CD4-positive, alpha-beta T cell treated with Interleukin-2 at 100 ng/mL for 4 hours (primary cell): Measurements from ENCODE around the gene CRY1.
"Not testable (repeated sequence)": the region's sequence is repeated elsewhere in the genome, so short reads cannot be mapped to it uniquely, and the experiment has no call there.

Experiments used
- DNase-seq: peaks from one replicate; pipeline ENCODE4 v3.0.0-alpha.2; 2020; ENCODE audit warnings: low spot score

CRY1 gene

GRCh38 chr12:107108366-107108765, 15.0 kb upstream of the CRY1 start:
- DNase-seq = not testable (repeated sequence)

- no peak for DNase-seq
Observed at GRCh38 chr12:107107381-107107780, 14.0 kb upstream of the CRY1 start.

GRCh38 chr12:107106241-107107025, 13.1 kb upstream of the CRY1 start:
- no peak for DNase-seq

GRCh38 chr12:107105410-107105703, 12.0 kb upstream of the CRY1 start:
- DNase-seq = no peak

- DNase-seq = no peak
Observed at GRCh38 chr12:107103516-107103915, 10.2 kb upstream of the CRY1 start.

- no peak for DNase-seq
Observed at GRCh38 chr12:107103097-107103496, 9.7 kb upstream of the CRY1 start.

- DNase-seq = no peak
Observed at GRCh38 chr12:107102294-107102693, 8.9 kb upstream of the CRY1 start.

- DNase-seq = no peak
Observed at GRCh38 chr12:107101651-107102050, 8.3 kb upstream of the CRY1 start.

- DNase-seq = no peak
Observed at GRCh38 chr12:107099917-107100316, 6.6 kb upstream of the CRY1 start.

- DNase-seq = no peak
Observed at GRCh38 chr12:107096571-107096970, 3.2 kb upstream of the CRY1 start.

- no peak for DNase-seq
Observed at GRCh38 chr12:107094183-107094448, 767 bp upstream of the CRY1 start.

GRCh38 chr12:107092669-107093416, 506 bp downstream of the CRY1 start:
- peak; percentile 73 for DNase-seq

- DNase-seq = peak; percentile 72
Observed at GRCh38 chr12:107091989-107092641, 1.2 kb downstream of the CRY1 start.

- no peak for DNase-seq
Observed at GRCh38 chr12:107091381-107091780, 2.0 kb downstream of the CRY1 start.

- DNase-seq = no peak
Observed at GRCh38 chr12:107090711-107091110, 2.6 kb downstream of the CRY1 start.

GRCh38 chr12:107088912-107089311, 4.4 kb downstream of the CRY1 start:
- no peak for DNase-seq

- DNase-seq = no peak
Observed at GRCh38 chr12:107086314-107086713, 7.0 kb downstream of the CRY1 start.

GRCh38 chr12:107081778-107082177, 11.6 kb downstream of the CRY1 start:
- no peak for DNase-seq

- DNase-seq = no peak
Observed at GRCh38 chr12:107080299-107080698, 13.1 kb downstream of the CRY1 start.

- peak; percentile 30 for DNase-seq
Observed at GRCh38 chr12:107079172-107080011, 14.0 kb downstream of the CRY1 start.

GRCh38 chr12:107073266-107073665, 20.1 kb downstream of the CRY1 start:
- DNase-seq = not testable (repeated sequence)

- DNase-seq = peak; percentile 6
Observed at GRCh38 chr12:107066691-107067090, 26.7 kb downstream of the CRY1 start.
